ENCODE measurements around the gene CDKAL1. TPM values are rescaled to one million over a fixed set of nuclear protein-coding genes. Genes with fewer than 3 reads are reported as not detected.

Gene CDKAL1
- polyA plus RNA-seq, 2 of the 4 experiments (the other 2 are of a cell fraction): 4.7 to 8.3 TPM

GRCh38 chr6:21163110-21163837 is 629.0 kb downstream of the CDKAL1 start:
- FAIRE-seq (no peak), DNase-seq (ENCODE audit: low read depth in 1 of 2, low spot score in 1 of 2) (no peak), ATAC-seq (no peak)
- ChIA-PET POLR2A (no interaction called here), CTCF (no interaction called here)
- 95% methylated on average over 13 of the region's 13 CpGs for WGBS (ENCODE audit: missing lambda C conversion rate)
- H3K9me3 ChIP-seq: no peaks in the 10 kb centered on the region
- H3K4me3 ChIP-seq: no peak overlapping the region
- no peaks in the 10 kb centered on the region for H3K4me1 ChIP-seq
- H3K27ac ChIP-seq: no peak overlapping the region
- TF ChIP-seq KDM5A (IDR thresholded peaks at IDR 0.05) (no peak), BHLHE40 (IDR thresholded peaks at IDR 0.05; ENCODE audit: low read depth, low read length) (no peak), ZFP36 (IDR thresholded peaks at IDR 0.05; ENCODE audit: borderline replicate concordance, partially characterized antibody) (no peak), KDM1A (IDR thresholded peaks at IDR 0.05; ENCODE audit: low read depth) (no peak), EHF (CRISPR knock-in tag; IDR thresholded peaks at IDR 0.05) (no peak), PHF8 (IDR thresholded peaks at IDR 0.05; ENCODE audit: borderline replicate concordance, low read depth) (no peak), RNF2 (IDR thresholded peaks at IDR 0.05; ENCODE audit: borderline replicate concordance, low read depth) (no peak), EP300 (IDR thresholded peaks at IDR 0.05) (no peak), CTCF (IDR thresholded peaks at IDR 0.05) (no peak), ESRRA (IDR thresholded peaks at IDR 0.05; ENCODE audit: borderline replicate concordance, low read length) (no peak), JUN (IDR thresholded peaks at IDR 0.05) (no peak), TFCP2L1 (CRISPR knock-in tag; IDR thresholded peaks at IDR 0.05) (no peak), SREBF2 (IDR thresholded peaks at IDR 0.05) (no peak), GATA3 (IDR thresholded peaks at IDR 0.05; ENCODE audit: borderline replicate concordance) (no peak)
- no peak overlapping the region for H3K4me2 ChIP-seq

- ATAC-seq (no peak), FAIRE-seq (no peak), DNase-seq (ENCODE audit: low read depth in 1 of 2, low spot score in 1 of 2) (no peak)
- Histone ChIP-seq H3K9me3 (no peaks in the 10 kb centered on the region), H3K4me3 (no peak overlapping the region), H3K4me2 (no peak overlapping the region), H3K4me1 (no peaks in the 10 kb centered on the region), H3K27ac (no peak overlapping the region)
- WGBS (ENCODE audit: missing lambda C conversion rate): 93% methylated on average over 2 of the region's 2 CpGs
- CTCF ChIA-PET: no interaction called here
- TF ChIP-seq RAD21 (conservative IDR thresholded peaks at IDR 0.05 in 1 of 2, IDR thresholded peaks at IDR 0.05 in 1 of 2) (no peak), ZFP36 (IDR thresholded peaks at IDR 0.05; ENCODE audit: borderline replicate concordance, partially characterized antibody) (no peak), HOXA7 (CRISPR knock-in tag; IDR thresholded peaks at IDR 0.05) (no peak), TP53 (CRISPR knock-in tag; IDR thresholded peaks at IDR 0.05) (no peak), SMC3 (IDR thresholded peaks at IDR 0.05) (no peak), ESRRA (IDR thresholded peaks at IDR 0.05; ENCODE audit: borderline replicate concordance, low read length) (no peak), KDM5A (IDR thresholded peaks at IDR 0.05) (no peak), JUNB (IDR thresholded peaks at IDR 0.05) (no peak)
- POLR2A ChIA-PET: no interaction called here
Observed at GRCh38 chr6:21163838-21164180, 629.6 kb downstream of the CDKAL1 start.

GRCh38 chr6:21164768-21165326 is 630.6 kb downstream of the CDKAL1 start:
- no peak for ATAC-seq
- no peak for FAIRE-seq

GRCh38 chr6:21166754-21167153 is 632.5 kb downstream of the CDKAL1 start:
- WGBS (ENCODE audit: missing lambda C conversion rate): 90% methylated on average over 2 of the region's 2 CpGs
- no peak for TF ChIP-seq E2F6 (IDR thresholded peaks at IDR 0.05; ENCODE audit: borderline replicate concordance, low read depth)
- ATAC-seq: no peak
- Histone ChIP-seq H3K4me1 (no peaks in the 10 kb centered on the region), H3K4me3 (no peak overlapping the region), H3K27ac (no peak overlapping the region), H3K4me2 (no peak overlapping the region), H3K9me3 (no peaks in the 10 kb centered on the region)
- FAIRE-seq: no peak
- DNase-seq (ENCODE audit: low read depth in 1 of 2, low spot score in 1 of 2): no peak
- CTCF ChIA-PET: no interaction called here
- POLR2A ChIA-PET: no interaction called here

More at GRCh38 chr6:21164768-21165326, 630.6 kb downstream of the CDKAL1 start:
- ChIA-PET CTCF (no interaction called here), POLR2A (no interaction called here)
- no peak overlapping the region for H3K4me3 ChIP-seq
- 64% methylated on average over 2 of the region's 2 CpGs for WGBS (ENCODE audit: missing lambda C conversion rate)
- H3K9me3 ChIP-seq: no peaks in the 10 kb centered on the region
- H3K27ac ChIP-seq: no peak overlapping the region
- no peak for DNase-seq (ENCODE audit: low read depth in 1 of 2, low spot score in 1 of 2)
- no peak for TF ChIP-seq TP53 (CRISPR knock-in tag; IDR thresholded peaks at IDR 0.05)
- no peak for TF ChIP-seq NR3C1 (IDR thresholded peaks at IDR 0.05)
- H3K4me2 ChIP-seq: no peak overlapping the region
- H3K4me1 ChIP-seq: no peaks in the 10 kb centered on the region
